ENCODE results near the gene MARCOL.

MARCOL gene

GRCh38 chr5:148238418-148238794 lies at the start of gene MARCOL:
Gene MARCOL, plus strand, starts transcription at chr5:148238525. Its CDS starts 73 bp downstream, at chr5:148238598.
- no peak for DNase-seq

GRCh38 chr5:148191010-148191409 lies 47.3 kb upstream of the MARCOL start:
- DNase-seq: no peak

- no peak for DNase-seq
These were observed 45.1 kb upstream of the MARCOL start for GRCh38 chr5:148193202-148193601.

GRCh38 chr5:148201151-148201550 lies 37.2 kb upstream of the MARCOL start:
- no peak for DNase-seq

- no peak for DNase-seq
These were observed 35.7 kb upstream of the MARCOL start, which contains the start of gene SPINK6 for GRCh38 chr5:148202531-148203203. Gene SPINK6, plus strand, starts transcription at chr5:148203042. Its CDS starts 55 bp downstream, at chr5:148203097.

GRCh38 chr5:148205044-148205806 lies 33.1 kb upstream of the MARCOL start:
- no peak for DNase-seq

- DNase-seq: no peak
These were observed 32.5 kb upstream of the MARCOL start for GRCh38 chr5:148205865-148206264.

GRCh38 chr5:148206620-148207019 lies 31.7 kb upstream of the MARCOL start:
- no peak for DNase-seq

- no peak for DNase-seq
These were observed 30.1 kb upstream of the MARCOL start for GRCh38 chr5:148208226-148208625.

- no peak for DNase-seq
These were observed 29.1 kb upstream of the MARCOL start for GRCh38 chr5:148209151-148209770.

GRCh38 chr5:148214665-148215185 lies 23.6 kb upstream of the MARCOL start:
- DNase-seq: no peak

- no peak for DNase-seq
These were observed 16.8 kb upstream of the MARCOL start for GRCh38 chr5:148221508-148221907.

GRCh38 chr5:148224117-148224742 lies 14.1 kb upstream of the MARCOL start:
- no peak for DNase-seq

GRCh38 chr5:148228392-148228984 lies 9.8 kb upstream of the MARCOL start:
- no peak for DNase-seq

GRCh38 chr5:148229840-148230239 lies 8.5 kb upstream of the MARCOL start:
- no peak for DNase-seq

GRCh38 chr5:148230240-148230639 lies 8.1 kb upstream of the MARCOL start:
- no peak for DNase-seq

- no peak for DNase-seq
These were observed 424 bp upstream of the MARCOL start for GRCh38 chr5:148237785-148238417.

- no peak for DNase-seq
These were observed 10.6 kb downstream of the MARCOL start for GRCh38 chr5:148248894-148249293.

GRCh38 chr5:148255456-148255855 lies 17.1 kb downstream of the MARCOL start:
- DNase-seq: no peak

GRCh38 chr5:148259288-148259687 lies 21.0 kb downstream of the MARCOL start:
- no peak for DNase-seq

- DNase-seq: no peak
These were observed 22.9 kb downstream of the MARCOL start for GRCh38 chr5:148261221-148261620.

- no peak for DNase-seq
These were observed 29.6 kb downstream of the MARCOL start for GRCh38 chr5:148267962-148268361.

Data from activated CD4-positive, alpha-beta T cell treated with anti-CD3 and anti-CD28 coated beads, Interleukin-2, amount 50 U/mL, for 4 hours (primary cell).